GM19099 (cell line): ENCODE measurements around the gene SLC35E1.

Experiments used
- POLR2A ChIP-seq: IDR thresholded peaks from 3 replicates; pipeline ENCODE4 v1.6.1; 2011; ENCODE audit warnings: low read depth; ENCODE audit not compliant: insufficient read length; ENCODE audit errors: extremely low read depth

Gene SLC35E1

GRCh38 chr19:16577531-16577985 lies 5.3 kb upstream of the SLC35E1 start:
- no peak for TF ChIP-seq POLR2A

DNA sequence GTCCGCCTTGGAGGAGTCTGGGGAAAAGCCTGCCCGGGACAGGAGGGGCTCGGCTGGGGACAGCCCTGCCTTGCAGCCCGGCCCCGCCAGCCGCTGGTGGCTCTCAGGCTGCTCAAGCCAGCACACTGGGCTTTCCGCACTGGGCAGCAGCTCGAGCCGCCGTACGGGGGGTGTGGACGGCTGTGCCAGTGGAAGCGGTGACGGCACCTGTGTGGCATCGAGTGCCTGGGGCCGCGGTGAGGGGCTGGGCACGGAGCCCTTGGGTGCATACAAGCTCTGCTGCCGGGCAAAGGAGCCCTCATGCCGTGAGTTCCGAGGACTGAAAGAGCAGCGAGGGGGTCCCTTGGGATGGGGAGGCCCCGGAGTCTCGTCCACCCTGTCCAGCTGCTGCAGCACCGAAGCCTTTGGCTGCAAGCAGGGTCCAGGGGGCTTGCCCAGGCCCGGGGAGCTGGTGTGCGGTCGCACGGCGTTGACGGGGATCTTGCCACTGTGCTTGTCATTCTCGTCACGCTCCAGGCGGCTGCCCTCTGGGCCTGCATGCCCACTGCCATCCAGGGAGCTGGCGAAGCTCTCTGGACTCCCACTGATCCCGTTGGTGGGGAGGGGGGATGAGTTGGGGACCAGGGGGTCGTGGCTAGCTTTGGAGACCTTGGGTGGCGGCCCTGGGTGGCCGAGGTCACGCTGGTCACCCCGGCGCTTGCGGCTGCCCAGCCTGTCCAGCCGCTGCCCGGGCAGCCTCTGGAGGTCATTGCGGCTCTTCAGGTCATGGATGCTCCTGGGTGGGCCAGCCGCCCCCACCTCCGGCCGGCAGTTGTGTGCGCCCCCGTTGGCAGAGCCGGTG lies 4.7 kb upstream of the SLC35E1 start:
- TF ChIP-seq POLR2A: no peak

DNA sequence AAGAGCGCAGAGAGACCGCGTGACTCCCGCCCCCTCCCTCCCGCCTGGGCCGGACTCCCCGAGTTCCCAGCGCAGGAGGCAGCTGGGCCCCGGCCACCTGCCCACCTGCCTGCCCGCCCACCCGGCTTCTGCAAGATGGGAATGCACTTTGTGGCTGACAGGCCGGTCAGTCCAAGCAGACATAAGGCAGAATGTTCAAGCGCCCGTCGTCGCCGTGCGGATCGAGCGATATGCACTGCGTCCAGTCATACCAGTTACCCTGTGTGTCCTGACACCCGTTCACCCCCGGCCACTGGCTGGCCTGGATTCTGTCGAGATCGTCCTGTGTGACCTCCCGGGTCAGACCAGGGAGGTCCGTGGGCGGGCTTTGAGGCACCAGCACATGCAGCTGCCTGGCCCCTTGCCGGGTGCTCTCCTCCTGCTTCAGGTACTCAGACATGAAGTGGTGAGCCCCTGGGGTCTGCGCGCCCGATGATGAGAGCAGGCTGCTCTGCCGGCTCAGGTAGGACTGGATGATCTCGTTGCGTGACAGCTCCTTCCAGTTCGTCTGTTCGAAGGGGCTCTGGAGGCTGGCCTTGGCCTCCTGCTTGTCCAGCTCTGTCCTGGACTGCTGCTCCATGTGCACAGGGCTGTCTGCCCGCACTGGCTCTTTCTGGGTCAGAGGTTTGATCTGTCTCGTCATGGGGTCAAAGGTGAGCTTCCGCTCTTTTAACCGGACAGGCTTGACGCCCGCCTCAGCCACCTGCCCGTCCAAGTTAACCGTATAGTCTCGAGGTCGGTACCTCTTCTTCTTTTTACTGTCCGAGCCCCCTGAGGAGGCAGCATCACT lies 3.9 kb upstream of the SLC35E1 start:
- no peak for TF ChIP-seq POLR2A

DNA sequence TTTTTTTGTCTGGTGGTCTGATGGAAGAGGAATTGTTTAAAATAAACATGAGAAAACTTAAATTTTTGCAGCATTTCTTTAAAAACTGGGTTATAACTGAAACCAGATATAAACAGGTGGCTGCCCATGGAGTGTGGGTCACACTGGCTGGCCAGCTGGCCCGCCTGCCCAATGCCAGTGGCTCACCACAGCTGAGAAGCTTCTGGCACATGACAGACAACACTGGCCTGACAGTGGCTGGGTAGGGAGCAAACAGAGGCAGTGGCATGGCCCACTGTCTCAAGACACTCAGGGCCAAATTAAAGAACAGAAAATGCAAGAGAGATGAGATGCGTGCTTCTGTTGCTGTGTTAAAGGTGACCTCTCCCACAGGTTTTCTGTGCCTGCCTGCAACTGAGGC lies 3.1 kb upstream of the SLC35E1 start:
- no peak for TF ChIP-seq POLR2A

DNA sequence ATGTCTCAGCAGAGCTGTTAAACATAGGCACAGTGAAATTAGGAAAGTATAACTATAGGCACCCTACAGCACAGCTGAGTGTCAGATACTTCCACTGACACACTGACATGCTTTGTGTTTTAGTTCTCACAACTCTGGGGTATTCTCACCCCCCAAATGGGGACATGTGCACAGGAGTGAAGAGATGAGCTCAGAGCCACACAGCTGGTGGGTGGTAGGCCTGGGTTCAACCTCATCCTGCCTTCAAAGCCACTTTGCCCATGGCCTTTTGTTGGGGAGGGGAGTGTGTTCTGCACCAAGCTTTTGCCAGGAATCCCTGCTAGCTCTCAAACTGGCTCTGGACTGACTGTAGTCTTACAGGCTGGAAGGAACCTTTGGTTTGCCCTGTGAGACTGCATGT lies 1.7 kb upstream of the SLC35E1 start:
- TF ChIP-seq POLR2A: no peak

GRCh38 chr19:16573296-16573695 lies 1.1 kb upstream of the SLC35E1 start:
- TF ChIP-seq POLR2A: no peak

DNA sequence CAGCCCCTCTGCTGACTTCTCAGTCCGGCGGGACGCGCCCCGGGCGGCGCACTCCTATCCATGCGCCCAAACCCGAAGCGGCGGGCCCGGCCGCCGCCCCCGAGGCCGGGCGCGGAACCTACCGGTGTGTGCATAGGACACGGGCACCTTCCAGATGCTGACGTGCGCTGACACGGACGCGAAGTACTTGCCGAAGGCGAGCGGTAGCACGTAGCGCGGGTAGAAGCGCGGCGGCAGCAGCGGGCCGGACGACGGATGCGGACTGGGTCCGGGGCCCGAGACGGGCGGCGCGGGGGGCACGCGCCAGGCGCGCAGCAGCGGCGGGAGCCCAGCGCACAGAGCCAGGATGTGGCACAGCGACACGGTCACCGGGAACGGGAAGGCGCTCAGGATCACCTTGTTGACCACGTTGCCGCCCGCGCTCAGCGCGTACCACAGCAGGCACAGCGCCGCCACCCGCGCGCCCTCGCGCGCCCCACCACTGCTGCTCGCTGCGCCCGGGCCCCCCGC lies 338 bp downstream of the SLC35E1 start:
- TF ChIP-seq POLR2A: no peak

GRCh38 chr19:16571283-16571682 lies 932 bp downstream of the SLC35E1 start:
- TF ChIP-seq POLR2A: no peak

- TF ChIP-seq POLR2A: no peak
Measured at GRCh38 chr19:16569609-16570320, 2.5 kb downstream of the SLC35E1 start.

- no peak for TF ChIP-seq POLR2A
Measured at GRCh38 chr19:16566702-16567101, 5.5 kb downstream of the SLC35E1 start.

DNA sequence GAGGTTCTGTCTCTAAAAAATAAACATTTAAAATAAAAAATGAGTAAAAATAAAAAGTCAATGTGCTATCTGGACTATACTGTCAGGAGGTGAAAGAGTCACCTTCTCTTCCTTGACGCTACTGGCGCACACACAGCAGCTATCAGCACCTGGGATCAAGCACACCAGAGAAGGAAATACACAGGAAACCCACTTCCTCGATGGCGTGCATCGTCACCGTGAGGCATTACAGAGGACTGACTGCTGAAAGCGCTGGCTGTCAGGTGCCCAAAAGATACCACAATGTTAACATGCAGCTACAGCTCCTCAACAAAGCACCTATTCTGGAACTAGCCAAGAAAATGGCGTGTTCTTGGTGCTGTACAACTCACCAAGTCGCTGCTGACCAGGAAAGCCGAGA lies 6.1 kb downstream of the SLC35E1 start:
- TF ChIP-seq POLR2A: no peak

- TF ChIP-seq POLR2A: no peak
Measured at GRCh38 chr19:16564842-16565241, 7.4 kb downstream of the SLC35E1 start.

DNA sequence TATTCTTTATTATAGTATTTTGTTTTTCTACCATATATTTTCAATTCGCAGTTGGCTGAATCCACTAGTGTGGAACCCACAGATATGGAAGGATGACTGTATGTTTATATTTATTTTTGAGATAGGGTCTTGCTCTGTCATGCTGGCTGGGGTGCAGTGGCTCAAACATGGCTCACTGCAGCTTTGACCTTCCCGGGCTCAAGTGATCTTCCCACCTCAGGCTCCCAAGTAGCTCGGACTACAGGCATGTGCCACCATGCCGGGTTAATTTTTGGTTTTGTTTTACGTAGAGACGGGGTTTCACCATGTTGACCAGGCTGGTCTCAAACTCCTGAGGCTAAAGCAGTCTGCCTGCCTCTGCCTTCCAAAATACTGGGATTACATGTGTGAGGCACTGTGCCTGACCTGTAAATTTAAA lies 9.6 kb downstream of the SLC35E1 start:
- TF ChIP-seq POLR2A: no peak

DNA sequence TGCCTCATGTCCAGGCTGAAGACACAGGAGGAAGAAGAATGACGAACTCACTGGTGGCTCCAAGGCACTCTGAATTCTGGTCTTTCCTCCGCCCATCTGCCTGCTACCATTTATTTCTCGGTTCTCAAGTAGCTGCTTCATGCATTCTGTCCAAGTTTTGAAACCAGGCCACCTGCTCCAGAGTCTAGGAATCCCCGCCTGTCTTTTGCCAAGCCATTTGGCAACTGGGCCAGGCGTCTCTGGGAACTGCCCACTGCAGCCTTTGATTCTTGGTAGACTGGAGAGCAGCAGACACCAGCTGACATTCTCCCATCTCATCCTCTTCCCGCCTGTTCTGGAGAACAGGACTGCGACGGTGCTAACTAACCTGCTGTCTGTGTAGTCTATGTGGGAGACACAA lies 10.8 kb downstream of the SLC35E1 start:
- TF ChIP-seq POLR2A: no peak

DNA sequence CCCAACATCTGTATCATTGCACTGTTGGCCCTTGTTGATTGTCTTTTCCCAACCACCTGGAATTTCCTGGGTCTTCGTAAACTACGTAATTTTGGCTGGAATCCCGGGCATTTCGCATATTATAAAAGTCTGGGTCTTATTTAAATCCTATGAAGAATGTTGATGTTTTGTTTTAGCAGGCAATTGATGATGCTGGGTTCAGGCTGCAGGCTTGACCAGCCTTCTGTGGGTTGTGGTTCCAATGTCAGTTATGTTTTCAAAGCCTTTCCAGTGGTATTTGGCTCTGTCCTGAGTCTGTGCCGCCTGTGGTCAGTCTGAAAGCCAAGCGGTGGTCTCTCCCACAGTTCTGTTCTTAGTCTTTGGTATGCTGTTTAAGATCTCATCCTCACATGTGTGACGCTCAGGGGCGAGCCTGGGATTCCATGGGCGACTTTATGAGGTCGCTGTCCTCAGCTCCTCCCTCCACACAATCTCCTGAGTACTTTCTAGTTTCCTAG lies 12.4 kb downstream of the SLC35E1 start:
- no peak for TF ChIP-seq POLR2A

GRCh38 chr19:16554776-16555175 lies 17.4 kb downstream of the SLC35E1 start:
- TF ChIP-seq POLR2A: no peak

- TF ChIP-seq POLR2A: no peak
Measured at GRCh38 chr19:16548956-16549355, 23.3 kb downstream of the SLC35E1 start.
